ENCODE results near the gene PKHD1. TPM values are rescaled to one million over a fixed set of nuclear protein-coding genes. Genes with fewer than 3 reads are reported as not detected.
A peak's percentile ranks its signal among the peaks of the same experiment; 100 is the strongest.

Gene PKHD1
- total and polyA plus RNA-seq, 2 of the 8 experiments (the other 6 are each of a cell fraction or from before 2014, with no cell fraction given): 0.06 to 0.09 TPM

DNA sequence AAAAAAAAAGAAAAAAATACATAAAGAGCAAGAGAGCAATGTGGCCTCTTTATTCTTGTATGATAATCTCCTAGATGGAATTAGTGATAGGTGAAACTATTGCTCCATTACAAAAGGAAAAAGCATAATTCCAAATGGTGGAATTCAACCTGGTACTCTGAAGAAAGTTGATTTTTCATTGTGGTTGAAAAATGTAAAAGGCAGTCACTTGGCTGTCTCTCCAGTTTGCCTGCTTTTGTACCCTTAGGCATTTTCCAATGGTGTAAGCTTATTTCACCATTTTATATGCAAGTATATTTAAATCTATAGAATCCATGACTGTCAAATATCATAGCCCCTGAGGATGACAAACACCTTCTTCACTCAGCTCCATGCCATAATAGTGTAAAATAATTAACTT lies 38.8 kb upstream of the PKHD1 start:
- FAIRE-seq: no peak
- no peak overlapping the region for H4K8ac ChIP-seq (ENCODE audit: extremely low read depth, insufficient read depth, low read length)
- H3K27me3 ChIP-seq (replicated peaks in 1 of 4; ENCODE audit: control insufficient read depth in 3 of 4, extremely low read depth in 1 of 4, insufficient read depth in 3 of 4, low read length in 3 of 4): no peaks in the 10 kb centered on the region
- no peak overlapping the region for H2AK5ac ChIP-seq (ENCODE audit: low read depth, low read length)
- CTCF ChIA-PET (ENCODE audit: partially characterized antibody): interaction anchor here (1.4 to 1.7 kb wide), 2 partner anchors 12 to 108 kb away, joined by 3 to 5 read pairs; no protein-coding TSS in a partner anchor
- H3K79me1 ChIP-seq (ENCODE audit: low read depth, low read length): no peaks in the 10 kb centered on the region
- no peaks in the 10 kb centered on the region for H3K9me3 ChIP-seq (ENCODE audit: insufficient read depth in 2 of 2, low read depth in 1 of 2, low read length in 1 of 2)
- no peaks in the 10 kb centered on the region for H3K23me2 ChIP-seq (ENCODE audit: low read depth, low read length)
- H3K4me3 ChIP-seq (ENCODE audit: extremely low read depth in 1 of 4, insufficient read depth in 2 of 4, low read depth in 3 of 4, low read length in 4 of 4): no peak overlapping the region
- no peak overlapping the region for H2BK5ac ChIP-seq (ENCODE audit: low read depth, low read length)
- no peaks in the 10 kb centered on the region for H4K20me1 ChIP-seq (replicated peaks in 1 of 2; ENCODE audit: control insufficient read depth in 1 of 2, insufficient read depth in 2 of 2, low read length in 2 of 2)
- H3K4me1 ChIP-seq (replicated peaks in 1 of 4; ENCODE audit: control insufficient read depth in 3 of 4, insufficient read depth in 4 of 4, low read length in 3 of 4): no peaks in the 10 kb centered on the region
- TF ChIP-seq CBX5 (IDR thresholded peaks at IDR 0.05; ENCODE audit: low read depth, low read length): no peak
- TF ChIP-seq ZNF274 (IDR thresholded peaks at IDR 0.05; ENCODE audit: borderline replicate concordance, extremely low read depth, low read length): no peak
- no peak for TF ChIP-seq GABPA (IDR thresholded peaks at IDR 0.05; ENCODE audit: borderline replicate concordance, insufficient read depth, low read length)
- no peak for TF ChIP-seq BRCA1 (IDR thresholded peaks at IDR 0.05; ENCODE audit: low read depth, low read length)
- no peak for TF ChIP-seq EGR1 (IDR thresholded peaks at IDR 0.05; ENCODE audit: borderline replicate concordance, low read depth, low read length)
- TF ChIP-seq ASH2L (IDR thresholded peaks at IDR 0.05; ENCODE audit: low read length): no peak
- no peak for TF ChIP-seq GTF2F1 (IDR thresholded peaks at IDR 0.05; ENCODE audit: borderline replicate concordance, low read depth, low read length)
- no peak for TF ChIP-seq MAFK (IDR thresholded peaks at IDR 0.05; ENCODE audit: low read depth, low read length)
- no peak for TF ChIP-seq POU5F1 (IDR thresholded peaks at IDR 0.05; ENCODE audit: low read depth, low read length)
- no peak for TF ChIP-seq YY1 (IDR thresholded peaks at IDR 0.05; ENCODE audit: low read depth, low read length)
- TF ChIP-seq, protein P1, sequence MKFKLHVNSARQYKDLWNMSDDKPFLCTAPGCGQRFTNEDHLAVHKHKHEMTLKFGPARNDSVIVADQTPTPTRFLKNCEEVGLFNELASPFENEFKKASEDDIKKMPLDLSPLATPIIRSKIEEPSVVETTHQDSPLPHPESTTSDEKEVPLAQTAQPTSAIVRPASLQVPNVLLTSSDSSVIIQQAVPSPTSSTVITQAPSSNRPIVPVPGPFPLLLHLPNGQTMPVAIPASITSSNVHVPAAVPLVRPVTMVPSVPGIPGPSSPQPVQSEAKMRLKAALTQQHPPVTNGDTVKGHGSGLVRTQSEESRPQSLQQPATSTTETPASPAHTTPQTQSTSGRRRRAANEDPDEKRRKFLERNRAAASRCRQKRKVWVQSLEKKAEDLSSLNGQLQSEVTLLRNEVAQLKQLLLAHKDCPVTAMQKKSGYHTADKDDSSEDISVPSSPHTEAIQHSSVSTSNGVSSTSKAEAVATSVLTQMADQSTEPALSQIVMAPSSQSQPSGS (IDR thresholded peaks at IDR 0.05; ENCODE audit: low read length): no peak
- TF ChIP-seq KDM1A (IDR thresholded peaks at IDR 0.05; ENCODE audit: borderline replicate concordance, low read length): no peak
- no peak for TF ChIP-seq E2F6 (IDR thresholded peaks at IDR 0.05)
- H3K36me3 ChIP-seq (ENCODE audit: control insufficient read depth in 2 of 4, insufficient read depth in 4 of 4, low read length in 3 of 4): no peaks in the 10 kb centered on the region; a peak in 1 of 8 replicates
- H3K4me2 ChIP-seq (ENCODE audit: insufficient read depth in 1 of 2, low read depth in 2 of 2, low read length in 2 of 2): no peak overlapping the region
- DNase-seq (ENCODE audit: low read depth in 1 of 2, low spot score in 2 of 2): no peak
- no peak overlapping the region for H3K9ac ChIP-seq (replicated peaks in 1 of 4; ENCODE audit: extremely low read depth in 1 of 4, low read depth in 3 of 4, low read length in 3 of 4)
- H3K4ac ChIP-seq (replicated peaks; ENCODE audit: insufficient read length, low read depth, low read length): no peak overlapping the region
- H3K56ac ChIP-seq (replicated peaks; ENCODE audit: insufficient read length, low read depth, low read length): no peak overlapping the region
- H3K27ac ChIP-seq (ENCODE audit: low read depth, low read length): no peak overlapping the region
- no peak overlapping the region for H4K91ac ChIP-seq (replicated peaks; ENCODE audit: insufficient read length, low read length)
- no peak overlapping the region for H3K14ac ChIP-seq (ENCODE audit: insufficient read length)
- no peak overlapping the region for H2BK12ac ChIP-seq (ENCODE audit: low read depth, low read length)
- POLR2A ChIA-PET (ENCODE audit: partially characterized antibody): no interaction called here
- H4K5ac ChIP-seq (ENCODE audit: insufficient read length, low read depth, low read length): no peak overlapping the region
- no peak overlapping the region for H3K18ac ChIP-seq (ENCODE audit: extremely low read depth, low read length)
- no peak overlapping the region for H2BK20ac ChIP-seq (ENCODE audit: low read length)
- no peak overlapping the region for H2BK120ac ChIP-seq (replicated peaks; ENCODE audit: low read depth, low read length)
- no peak overlapping the region for H3K23ac ChIP-seq (ENCODE audit: insufficient read length)
- no peaks in the 10 kb centered on the region for H3K79me2 ChIP-seq (ENCODE audit: control insufficient read depth in 1 of 2, insufficient read depth in 2 of 2, low read length in 2 of 2)
- 0 out of 2 replicates have a peak overlapping the region, but pooled peaks have one; percentile 9 for H2AFZ ChIP-seq (ENCODE audit: low read length)
- no peak overlapping the region for H2BK15ac ChIP-seq (ENCODE audit: low read length)

Data from H1 (cell line).